HG02588 (cell line): ENCODE measurements around the gene NACC2.

Experiments used
- ATAC-seq: cut with Tn5 transposase; IDR thresholded peaks from one replicate; pipeline ENCODE4 v1.9.1; 2021; ENCODE audit warnings: mild to moderate bottlenecking, moderate library complexity; ENCODE audit not compliant: unreplicated experiment

The NACC2 gene

GRCh38 chr9:135985889-135986288, 109.2 kb downstream of the NACC2 start:
- no peak for ATAC-seq

- no peak for ATAC-seq
Measured at GRCh38 chr9:135985459-135985774, 109.7 kb downstream of the NACC2 start.

- no peak for ATAC-seq
Measured at GRCh38 chr9:135984072-135984710, 110.9 kb downstream of the NACC2 start.

- ATAC-seq, result no peak
Measured at GRCh38 chr9:135983208-135984071, 111.6 kb downstream of the NACC2 start.

- no peak for ATAC-seq
Measured at GRCh38 chr9:135982499-135983207, 112.4 kb downstream of the NACC2 start.

GRCh38 chr9:135980926-135981630, 114.0 kb downstream of the NACC2 start:
- no peak for ATAC-seq

- no peak for ATAC-seq
Measured at GRCh38 chr9:135979547-135980166, 115.4 kb downstream of the NACC2 start.

GRCh38 chr9:135978642-135979546, 116.2 kb downstream of the NACC2 start:
- ATAC-seq, result no peak

- no peak for ATAC-seq
Measured at GRCh38 chr9:135976944-135977343, 118.1 kb downstream of the NACC2 start.

GRCh38 chr9:135976531-135976930, 118.6 kb downstream of the NACC2 start:
- ATAC-seq, result no peak

- no peak for ATAC-seq
Measured at GRCh38 chr9:135975834-135976233, 119.3 kb downstream of the NACC2 start.

- ATAC-seq, result no peak
Measured at GRCh38 chr9:135974220-135974573, 120.9 kb downstream of the NACC2 start.

- no peak for ATAC-seq
Measured at GRCh38 chr9:135973277-135974219, 121.5 kb downstream of the NACC2 start.

GRCh38 chr9:135971892-135972291, 123.2 kb downstream of the NACC2 start:
- ATAC-seq, result no peak

GRCh38 chr9:135971111-135971766, 123.8 kb downstream of the NACC2 start:
- no peak for ATAC-seq

- ATAC-seq, result no peak
Measured at GRCh38 chr9:135970128-135970815, 124.8 kb downstream of the NACC2 start.

- ATAC-seq, result no peak
Measured at GRCh38 chr9:135969064-135969683, 125.9 kb downstream of the NACC2 start.
